GM19099 (cell line): Measurements from ENCODE around the gene MMD.

ENCODE experiments used
- POLR2A ChIP-seq: IDR thresholded peaks from 3 replicates; pipeline ENCODE4 v1.6.1; 2011; ENCODE audit warnings: low read depth; ENCODE audit not compliant: insufficient read length; ENCODE audit errors: extremely low read depth

MMD gene

GRCh38 chr17:55391244-55391757 lies 30.3 kb downstream of the MMD start:
- peak; percentile 13 for TF ChIP-seq POLR2A

GRCh38 chr17:55390364-55390977 lies 31.2 kb downstream of the MMD start:
- TF ChIP-seq POLR2A = no peak

- TF ChIP-seq POLR2A = no peak
These were observed 32.8 kb downstream of the MMD start for GRCh38 chr17:55388842-55389241.

DNA sequence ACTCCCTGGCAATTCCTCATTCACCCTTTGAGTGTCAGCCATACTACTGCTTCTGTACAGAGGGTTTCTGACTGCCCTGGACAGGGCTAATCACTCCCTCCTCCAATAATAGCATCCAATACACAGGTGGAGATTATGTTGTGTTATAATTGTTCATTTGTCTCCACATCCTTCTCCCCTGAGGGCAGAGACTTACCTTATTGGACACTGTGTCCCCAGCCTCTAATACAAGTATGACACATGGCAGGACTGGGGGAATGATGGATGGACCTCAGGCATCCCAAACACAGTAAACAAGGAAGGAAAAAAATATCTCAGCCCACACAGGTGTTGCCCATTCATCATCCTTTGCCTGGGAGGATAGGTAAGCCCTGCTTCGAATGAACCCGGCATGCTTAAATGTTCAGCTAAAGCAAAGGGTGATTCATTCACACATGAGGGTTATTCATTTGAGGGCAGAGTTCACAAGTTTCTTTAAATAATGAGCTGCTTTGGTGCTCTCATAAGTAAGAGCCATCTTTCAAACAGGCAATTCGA lies 34.8 kb downstream of the MMD start:
- no peak for TF ChIP-seq POLR2A

DNA sequence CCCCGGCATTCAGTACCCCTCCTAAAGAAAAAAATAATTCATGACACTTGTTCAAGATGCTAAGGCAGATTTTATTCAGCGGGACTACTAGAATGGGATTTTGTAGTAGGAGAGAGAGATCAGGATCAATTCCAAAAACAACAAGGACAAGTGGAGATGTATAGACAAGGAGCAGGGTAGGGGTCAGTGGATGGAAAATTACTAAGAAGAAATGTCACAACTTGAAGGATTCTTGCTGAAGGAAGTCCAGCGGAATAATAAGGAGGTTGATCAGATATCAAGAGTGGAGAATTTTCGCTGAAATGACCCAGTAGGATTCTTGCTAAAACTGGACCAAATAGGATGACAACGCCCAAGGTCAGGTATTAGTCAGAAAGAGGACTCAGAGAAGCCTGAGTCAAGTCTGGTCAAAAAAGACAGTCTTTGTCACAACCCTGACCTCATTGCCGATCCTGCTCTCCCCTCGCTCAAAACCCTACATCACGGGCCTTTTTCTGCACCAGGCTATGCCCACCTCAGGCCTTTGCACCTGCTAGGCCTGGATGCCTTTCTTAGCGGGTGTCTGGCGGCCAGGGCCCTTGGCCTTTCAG lies 36.9 kb downstream of the MMD start:
- TF ChIP-seq POLR2A = no peak

GRCh38 chr17:55383771-55384642 lies 37.6 kb downstream of the MMD start:
- TF ChIP-seq POLR2A = no peak

- TF ChIP-seq POLR2A = no peak
These were observed 40.4 kb downstream of the MMD start for GRCh38 chr17:55381017-55381770.

DNA sequence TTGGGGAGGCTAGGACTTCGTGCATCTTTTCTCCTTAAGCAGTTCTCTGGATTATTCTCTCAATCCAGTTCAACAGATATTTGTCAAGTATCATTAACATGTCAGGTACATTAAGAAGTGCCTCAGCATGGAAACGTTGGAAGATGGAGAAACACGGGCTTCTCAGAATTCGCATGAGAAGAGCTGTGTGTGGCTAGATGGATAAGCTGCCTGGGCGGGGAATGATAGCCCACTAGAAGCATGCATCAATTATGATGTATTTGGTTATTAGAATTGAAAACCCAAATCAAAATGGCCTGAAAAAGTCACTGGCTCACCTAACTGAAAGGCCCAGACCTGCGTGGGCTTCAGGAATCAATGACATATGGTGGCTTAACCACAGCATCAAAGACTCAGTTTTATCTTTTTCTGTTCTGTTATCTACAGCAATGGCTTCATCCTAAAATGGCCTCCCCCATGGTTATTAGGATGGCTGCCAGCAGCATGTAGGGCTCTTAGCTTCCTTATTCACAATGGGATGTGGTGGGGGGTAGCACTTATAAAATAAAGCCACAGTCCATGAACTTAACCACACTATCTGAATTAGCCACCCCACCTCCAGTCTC lies 43.9 kb downstream of the MMD start:
- no peak for TF ChIP-seq POLR2A

- TF ChIP-seq POLR2A = no peak
These were observed 52.9 kb downstream of the MMD start for GRCh38 chr17:55368706-55369105.

- TF ChIP-seq POLR2A = no peak
These were observed 55.6 kb downstream of the MMD start for GRCh38 chr17:55366020-55366481.

DNA sequence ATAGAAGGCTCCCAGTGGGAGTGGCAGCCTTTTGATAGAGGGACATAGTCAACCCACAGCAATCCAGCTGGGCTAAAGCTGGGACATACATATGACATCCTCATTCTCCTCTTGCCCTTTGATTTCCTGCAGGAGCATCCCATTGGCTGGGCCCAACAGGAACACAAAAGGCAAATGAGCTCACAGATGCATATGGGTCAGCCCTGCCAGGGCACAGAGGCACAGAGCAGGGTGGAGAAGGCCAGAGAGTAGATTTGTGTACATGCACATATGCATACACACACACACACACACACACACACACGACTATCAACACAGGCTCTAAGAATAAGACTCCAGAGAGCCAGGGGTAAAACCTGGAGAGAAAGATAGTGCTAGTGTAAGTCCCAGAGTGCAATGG lies 58.6 kb downstream of the MMD start:
- TF ChIP-seq POLR2A = no peak

DNA sequence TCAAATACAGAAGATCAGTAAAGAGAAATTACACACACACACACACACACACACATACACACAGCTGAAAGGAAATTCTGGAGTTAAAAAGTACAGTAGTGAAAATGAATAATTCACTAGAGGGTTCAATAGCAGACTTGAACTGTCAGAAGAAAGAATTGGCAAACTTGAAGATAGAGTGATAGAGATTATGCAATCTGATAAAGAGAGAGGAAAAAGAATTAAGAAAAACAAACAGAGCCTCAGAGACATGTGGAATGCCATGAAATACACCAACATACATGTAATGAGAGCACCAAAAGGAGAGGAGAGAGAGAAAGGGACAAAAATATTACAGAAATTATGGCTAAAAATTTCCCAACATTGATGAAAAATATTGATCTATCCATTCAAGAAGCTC lies 60.7 kb downstream of the MMD start:
- no peak for TF ChIP-seq POLR2A

DNA sequence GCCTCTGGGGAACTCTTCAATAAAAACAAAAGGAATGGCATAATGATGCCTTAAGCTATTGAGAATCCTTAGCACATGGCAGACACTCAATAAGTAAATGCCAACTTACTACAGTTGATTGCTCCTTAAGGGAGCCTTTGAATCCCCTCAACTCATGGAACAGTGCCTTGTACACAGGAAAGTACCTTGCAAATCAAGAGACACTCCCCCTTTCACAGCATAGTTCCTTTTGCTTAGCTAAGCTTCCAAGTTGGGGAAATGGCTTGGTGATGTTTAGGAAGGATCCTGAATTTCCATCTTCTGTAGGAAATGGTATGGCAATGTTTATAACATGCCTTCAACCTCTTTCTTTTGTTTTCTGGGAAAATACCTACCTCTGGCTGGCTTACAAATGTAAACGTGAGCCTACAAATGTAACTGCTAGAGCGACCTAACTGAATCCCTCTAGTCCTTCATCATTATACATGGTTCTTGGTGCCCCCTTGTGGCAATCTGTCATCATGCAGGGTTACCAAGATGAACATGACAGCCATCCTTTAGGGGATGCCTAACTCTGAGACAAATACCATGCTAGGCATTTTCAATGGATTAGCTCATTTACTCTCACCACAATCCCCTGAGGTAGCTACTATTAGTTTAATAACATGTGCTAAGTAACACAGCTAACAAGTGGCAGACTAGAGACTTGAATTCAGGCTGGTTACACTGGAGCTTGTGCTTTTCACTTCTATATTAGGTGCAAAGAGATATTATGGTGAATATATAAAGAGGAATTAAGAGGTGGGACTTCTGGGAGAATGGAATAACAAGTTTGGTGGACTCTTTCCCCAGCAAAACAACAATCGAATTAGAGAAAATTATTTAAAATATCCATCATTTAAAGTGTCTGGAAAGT lies 65.0 kb downstream of the MMD start:
- TF ChIP-seq POLR2A = no peak

DNA sequence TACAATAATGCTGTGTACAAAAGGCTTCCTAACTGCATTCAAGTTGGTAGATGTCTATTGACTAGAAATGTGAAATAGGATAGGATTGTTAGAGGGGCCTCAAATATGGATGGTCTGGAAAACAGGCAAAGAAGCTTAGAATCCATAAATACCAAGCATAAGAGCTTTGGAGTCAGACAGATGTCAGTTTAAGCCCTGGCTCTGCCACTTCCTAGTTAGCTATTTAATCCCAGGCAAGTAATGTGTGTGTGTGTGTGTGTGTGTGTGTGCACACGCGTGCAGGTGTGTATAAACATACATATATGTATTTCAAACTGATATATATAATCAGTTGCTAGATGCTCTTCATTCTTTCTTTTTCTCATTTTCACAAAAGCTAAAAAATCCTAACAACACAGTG lies 66.7 kb downstream of the MMD start:
- no peak for TF ChIP-seq POLR2A

DNA sequence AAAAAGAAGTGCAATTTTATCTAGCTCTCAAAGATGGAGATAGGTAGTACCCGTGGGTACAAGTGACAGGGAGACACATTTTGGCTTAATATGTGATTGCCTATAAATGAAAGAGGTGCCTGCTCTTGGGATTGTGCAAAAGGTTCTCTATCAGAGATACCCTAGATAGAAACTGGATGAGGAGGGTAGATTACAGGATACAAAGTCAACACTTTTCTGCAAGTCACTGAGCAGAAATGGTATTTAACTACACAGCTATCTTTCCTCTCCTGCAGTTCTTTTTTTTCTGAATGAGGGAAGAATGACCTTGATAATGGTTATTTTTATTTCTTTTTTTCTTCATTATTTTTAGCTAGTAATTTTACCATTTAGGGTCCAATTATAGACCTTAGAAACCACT lies 67.6 kb downstream of the MMD start:
- no peak for TF ChIP-seq POLR2A
